Upper lobe of left lung (tissue), 6 donors: ENCODE results near the gene FBL. TPM values are rescaled to one million over a fixed set of nuclear protein-coding genes. Genes with fewer than 3 reads are reported as not detected.

Source experiments
- ATAC-seq, 2 donors: fragments of 200-7000 bp; cut with Tn5 transposase; one replicate each; pipeline ENCODE4 v1.9.1; 2022; ENCODE audit warnings: mild to moderate bottlenecking in 2 of 2, moderate library complexity in 2 of 2; ENCODE audit not compliant: low FRiP score in 2 of 2
- DNase-seq, 2 donors: peaks; one replicate each; pipeline ENCODE4 v3.0.0-alpha.2; 2019 to 2020
- H3K27ac ChIP-seq, 4 donors: fragments of 200-600 bp; sonication (generic); one replicate each; pipeline ENCODE4 v1.5.1; 2016 to 2019
- H3K27me3 ChIP-seq, 4 donors: fragments of 200-600 bp; sonication (generic); one replicate each; pipeline ENCODE4 v1.5.1; 2017 to 2019
- H3K36me3 ChIP-seq, 4 donors: fragments of 200-600 bp; sonication (generic); one replicate each; pipeline ENCODE4 v1.5.1; 2016 to 2019
- H3K4me1 ChIP-seq, 4 donors: fragments of 200-600 bp; sonication (generic); one replicate each; pipeline ENCODE4 v1.5.1; 2018 to 2019
- H3K4me3 ChIP-seq, 4 donors: fragments of 200-600 bp; sonication (generic); one replicate each; pipeline ENCODE4 v1.5.1; 2017 to 2019; ENCODE audit warnings: mild to moderate bottlenecking in 2 of 4, moderate library complexity in 1 of 4
- H3K9me3 ChIP-seq, 4 donors: fragments of 200-600 bp; sonication (generic); one replicate each; pipeline ENCODE4 v1.5.1; 2018 to 2019
- CTCF ChIP-seq, 6 experiments: fragments of 450-650 bp in 4 of 6; fragments of 200-600 bp in 2 of 6; sonication (generic) in 2 of 6; IDR thresholded peaks; one replicate each; pipeline ENCODE4 v1.5.1; 2016 to 2019; ENCODE audit warnings: antibody characterized with exemption in 6 of 6
- EP300 ChIP-seq, 4 donors: sonication (generic); formaldehyde crosslinking; IDR thresholded peaks; one replicate each; pipeline ENCODE4 v1.5.1; 2017; ENCODE audit warnings: antibody characterized with exemption in 4 of 4, control low read depth in 2 of 4
- POLR2A ChIP-seq, 4 donors: fragments of 450-650 bp; IDR thresholded peaks; one replicate each; pipeline ENCODE4 v1.5.1; 2016 to 2017; ENCODE audit warnings: antibody characterized with exemption in 4 of 4, mild to moderate bottlenecking in 2 of 4
- POLR2AphosphoS5 ChIP-seq, 2 donors: sonication (generic); formaldehyde crosslinking; IDR thresholded peaks; one replicate each; pipeline ENCODE4 v1.5.1; 2017; ENCODE audit warnings: antibody characterized with exemption in 2 of 2
- WGBS, 2 donors: methylation state at CpG; one replicate each; pipeline ENCODE4 v1.1.5; 2017 to 2018; 5-methylcytosine and 5-hydroxymethylcytosine counted together
- total RNA-seq, 6 donors: library from RNA; depleted of rRNA in 4 of 6; stranded (reverse); fragments of >200 nt in 4 of 6; gene quantifications; one replicate each; pipeline versions ENCODE4 v1.1.0 to v1.2.1, GENCODE V29; 2016 to 2021
- donor health status: DM: no; HTN: no; CAD: no; lungs with moderate emphysema.
- donor health status: DM: no; HTN: yes; CAD: no; lungs with severe emphysema.

The FBL gene
- total RNA-seq, 6 donors from 2014 or later, result 75.4 to 143 (median 110) TPM

GRCh38 chr19:39841041-39841440 lies 5.1 kb downstream of the FBL start:
- TF ChIP-seq POLR2A (IDR thresholded peaks at IDR 0.05) (no peak), CTCF (IDR thresholded peaks at IDR 0.05) (no peak), EP300 (IDR thresholded peaks at IDR 0.05) (no peak), POLR2AphosphoS5 (IDR thresholded peaks at IDR 0.05) (no peak)
- no peak for DNase-seq
- Histone ChIP-seq H3K27me3 (no peaks in the 10 kb centered on the region), H3K9me3 (no peaks in the 10 kb centered on the region), H3K4me3 (no peak overlapping the region), H3K36me3 (peaks cover 6 to 42% (median 34%) of the 10 kb centered on the region in 4 donors), H3K4me1 (peaks cover 24 to 38% (median 29%) of the 10 kb centered on the region in 4 donors), H3K27ac (no peak overlapping the region)
- WGBS, 2 donors, result 90 to 95% methylated on average over 4 of the region's 4 CpGs
- no peak for ATAC-seq

- TF ChIP-seq POLR2AphosphoS5 (IDR thresholded peaks at IDR 0.05) (no peak), CTCF (IDR thresholded peaks at IDR 0.05) (no peak)
- peaks cover 23 to 33% (median 27%) of the 10 kb centered on the region in 4 donors for H3K4me1 ChIP-seq
These were observed 5.7 kb downstream of the FBL start for GRCh38 chr19:39840492-39840891.

GRCh38 chr19:39839678-39840327 lies 6.4 kb downstream of the FBL start:
- Histone ChIP-seq H3K4me1 (peaks cover 16 to 26% (median 20%) of the 10 kb centered on the region in 4 donors), H3K36me3 (peaks cover 10 to 53% (median 39%) of the 10 kb centered on the region in 4 donors), H3K9me3 (no peaks in the 10 kb centered on the region), H3K27me3 (no peaks in the 10 kb centered on the region), H3K4me3 (no peak overlapping the region), H3K27ac (no peak overlapping the region)
- DNase-seq (no peak), ATAC-seq (no peak)
- 85 to 91% methylated on average over 13 of the region's 13 CpGs for WGBS, 2 donors
- TF ChIP-seq POLR2AphosphoS5 (IDR thresholded peaks at IDR 0.05) (no peak), POLR2A (IDR thresholded peaks at IDR 0.05) (no peak), CTCF (IDR thresholded peaks at IDR 0.05) (no peak), EP300 (IDR thresholded peaks at IDR 0.05) (no peak)

More at GRCh38 chr19:39840492-39840891, 5.7 kb downstream of the FBL start:
- DNase-seq, result peak in 1 of 2 donors; percentile 84
- peaks cover 10 to 47% (median 38%) of the 10 kb centered on the region in 4 donors for H3K36me3 ChIP-seq
- no peaks in the 10 kb centered on the region for H3K27me3 ChIP-seq
- 92 to 93% methylated on average over 17 of the region's 17 CpGs for WGBS, 2 donors
- H3K4me3 ChIP-seq, result no peak overlapping the region
- no peaks in the 10 kb centered on the region for H3K9me3 ChIP-seq
- no peak overlapping the region for H3K27ac ChIP-seq
- ATAC-seq, result no peak

GRCh38 chr19:39838569-39838968 lies 7.6 kb downstream of the FBL start:
- no peak for TF ChIP-seq EP300 (IDR thresholded peaks at IDR 0.05)
- TF ChIP-seq POLR2A (IDR thresholded peaks at IDR 0.05), result no peak
- no peak for TF ChIP-seq CTCF (IDR thresholded peaks at IDR 0.05)
- no peak for TF ChIP-seq POLR2AphosphoS5 (IDR thresholded peaks at IDR 0.05)
- WGBS, 2 donors, result 84 to 98% methylated on average over 4 of the region's 4 CpGs
- DNase-seq, result no peak

GRCh38 chr19:39837978-39838377 lies 8.2 kb downstream of the FBL start:
- H3K27ac ChIP-seq, result no peak overlapping the region
- no peaks in the 10 kb centered on the region for H3K9me3 ChIP-seq
- H3K4me3 ChIP-seq, result no peak overlapping the region
- H3K36me3 ChIP-seq, result peaks cover 10 to 58% (median 39%) of the 10 kb centered on the region in 4 donors
- peaks cover 14 to 20% (median 18%) of the 10 kb centered on the region in 4 donors for H3K4me1 ChIP-seq
- TF ChIP-seq EP300 (IDR thresholded peaks at IDR 0.05) (no peak), POLR2A (IDR thresholded peaks at IDR 0.05) (no peak)
- H3K27me3 ChIP-seq, result no peaks in the 10 kb centered on the region
- 97 to 100% methylated on average over 3 of the region's 3 CpGs for WGBS, 2 donors
- DNase-seq (no peak), ATAC-seq (no peak)

More at GRCh38 chr19:39838569-39838968, 7.6 kb downstream of the FBL start:
- no peak overlapping the region for H3K27ac ChIP-seq
- no peak for ATAC-seq
- H3K27me3 ChIP-seq, result no peaks in the 10 kb centered on the region
- H3K4me3 ChIP-seq, result no peak overlapping the region
- H3K4me1 ChIP-seq, result peaks cover 12 to 19% (median 16%) of the 10 kb centered on the region in 4 donors
- H3K9me3 ChIP-seq, result no peaks in the 10 kb centered on the region
- H3K36me3 ChIP-seq, result peaks cover 10 to 58% (median 39%) of the 10 kb centered on the region in 4 donors
